Adipocyte (in vitro differentiated cells): ENCODE data around the gene FAM9C.

Experiments
- DNase-seq: peaks from one replicate; pipeline ENCODE4 v3.0.0-alpha.2; 2015; ENCODE audit warnings: low read depth
- H3K27me3 ChIP-seq: replicated peaks from 2 replicates; pipeline ENCODE4 v1.7.0; 2013; ENCODE audit warnings: mild to moderate bottlenecking, low read length, moderate library complexity; ENCODE audit not compliant: control insufficient read depth, insufficient read depth
- H3K36me3 ChIP-seq: 2 replicates; pipeline ENCODE4 v1.7.0; 2013; ENCODE audit warnings: low read length, mild to moderate bottlenecking, moderate library complexity; ENCODE audit not compliant: control insufficient read depth, insufficient read depth, severe bottlenecking
- H3K4me1 ChIP-seq: 2 replicates; pipeline ENCODE4 v1.7.0; 2013; ENCODE audit warnings: mild to moderate bottlenecking, low read length, moderate library complexity; ENCODE audit not compliant: control insufficient read depth, insufficient read depth
- H3K4me3 ChIP-seq: 2 replicates; pipeline ENCODE4 v1.7.0; 2013; ENCODE audit warnings: mild to moderate bottlenecking, low read length, moderate library complexity
- H3K9ac ChIP-seq: 2 replicates; pipeline ENCODE4 v1.7.0; 2013; ENCODE audit warnings: mild to moderate bottlenecking, low read length, moderate library complexity
- H3K9me3 ChIP-seq: 2 replicates; pipeline ENCODE4 v1.7.0; 2013; ENCODE audit warnings: mild to moderate bottlenecking, low read length, moderate library complexity; ENCODE audit not compliant: control insufficient read depth

Gene FAM9C

GRCh38 chrX:13051529-13052172, 7.2 kb upstream of the FAM9C start:
- no peaks in the 10 kb centered on the region for H3K9me3 ChIP-seq
- H3K4me3 ChIP-seq, result no peak overlapping the region
- no peak for DNase-seq
- peaks cover 3% of the 10 kb centered on the region for H3K4me1 ChIP-seq
- no peaks in the 10 kb centered on the region for H3K36me3 ChIP-seq
- H3K9ac ChIP-seq, result no peak overlapping the region
- no peaks in the 10 kb centered on the region for H3K27me3 ChIP-seq

- no peaks in the 10 kb centered on the region for H3K27me3 ChIP-seq
- no peak for DNase-seq
- no peak overlapping the region for H3K9ac ChIP-seq
Measured at GRCh38 chrX:13051167-13051528, 6.7 kb upstream of the FAM9C start.

GRCh38 chrX:13050151-13050550, 5.7 kb upstream of the FAM9C start:
- Histone ChIP-seq H3K36me3 (no peaks in the 10 kb centered on the region), H3K9me3 (no peaks in the 10 kb centered on the region), H3K27me3 (no peaks in the 10 kb centered on the region), H3K4me1 (peaks cover 8% of the 10 kb centered on the region), H3K4me3 (no peak overlapping the region), H3K9ac (no peak overlapping the region)
- no peak for DNase-seq

More at GRCh38 chrX:13051167-13051528, 6.7 kb upstream of the FAM9C start:
- no peaks in the 10 kb centered on the region for H3K36me3 ChIP-seq
- H3K9me3 ChIP-seq, result no peaks in the 10 kb centered on the region
- no peak overlapping the region for H3K4me3 ChIP-seq
- peaks cover 4% of the 10 kb centered on the region for H3K4me1 ChIP-seq

- Histone ChIP-seq H3K36me3 (no peaks in the 10 kb centered on the region), H3K27me3 (no peaks in the 10 kb centered on the region), H3K4me1 (peaks cover 8% of the 10 kb centered on the region), H3K9ac (no peak overlapping the region), H3K4me3 (no peak overlapping the region), H3K9me3 (no peaks in the 10 kb centered on the region)
- DNase-seq, result peak; percentile 36
Measured at GRCh38 chrX:13048280-13048679, 3.9 kb upstream of the FAM9C start.

- Histone ChIP-seq H3K27me3 (no peaks in the 10 kb centered on the region), H3K36me3 (no peaks in the 10 kb centered on the region), H3K4me3 (no peak overlapping the region), H3K9ac (no peak overlapping the region), H3K9me3 (no peaks in the 10 kb centered on the region), H3K4me1 (peaks cover 8% of the 10 kb centered on the region)
- DNase-seq, result no peak
Measured at GRCh38 chrX:13047759-13048158, 3.3 kb upstream of the FAM9C start.

GRCh38 chrX:13046141-13046855, 1.9 kb upstream of the FAM9C start:
- no peak for DNase-seq
- Histone ChIP-seq H3K9me3 (no peaks in the 10 kb centered on the region), H3K9ac (no peak overlapping the region), H3K27me3 (no peaks in the 10 kb centered on the region), H3K4me3 (no peak overlapping the region), H3K36me3 (no peaks in the 10 kb centered on the region), H3K4me1 (peaks cover 8% of the 10 kb centered on the region)

GRCh38 chrX:13043938-13044337, 482 bp downstream of the FAM9C start:
- H3K9me3 ChIP-seq, result no peaks in the 10 kb centered on the region
- peaks cover 8% of the 10 kb centered on the region for H3K4me1 ChIP-seq
- no peak for DNase-seq
- no peak overlapping the region for H3K9ac ChIP-seq
- H3K36me3 ChIP-seq, result no peaks in the 10 kb centered on the region
- H3K27me3 ChIP-seq, result no peaks in the 10 kb centered on the region
- H3K4me3 ChIP-seq, result no peak overlapping the region

GRCh38 chrX:13043138-13043537, 1.3 kb downstream of the FAM9C start:
- no peaks in the 10 kb centered on the region for H3K9me3 ChIP-seq
- H3K4me3 ChIP-seq, result no peak overlapping the region
- H3K9ac ChIP-seq, result no peak overlapping the region
- H3K4me1 ChIP-seq, result peaks cover 8% of the 10 kb centered on the region
- H3K36me3 ChIP-seq, result no peaks in the 10 kb centered on the region
- H3K27me3 ChIP-seq, result no peaks in the 10 kb centered on the region
- no peak for DNase-seq

- Histone ChIP-seq H3K27me3 (no peaks in the 10 kb centered on the region), H3K4me1 (no peaks in the 10 kb centered on the region), H3K9ac (no peak overlapping the region), H3K36me3 (no peaks in the 10 kb centered on the region), H3K9me3 (no peaks in the 10 kb centered on the region), H3K4me3 (no peak overlapping the region)
- DNase-seq, result no peak
Measured at GRCh38 chrX:13036896-13037295, 7.5 kb downstream of the FAM9C start.

GRCh38 chrX:13033193-13033592, 11.2 kb downstream of the FAM9C start:
- H3K4me1 ChIP-seq, result peaks cover 17% of the 10 kb centered on the region
- H3K36me3 ChIP-seq, result no peaks in the 10 kb centered on the region
- no peak overlapping the region for H3K9ac ChIP-seq
- peaks cover 7% of the 10 kb centered on the region for H3K27me3 ChIP-seq
- no peak overlapping the region for H3K4me3 ChIP-seq
- no peaks in the 10 kb centered on the region for H3K9me3 ChIP-seq
- DNase-seq, result no peak

GRCh38 chrX:13029887-13030771, 14.3 kb downstream of the FAM9C start:
- Histone ChIP-seq H3K4me3 (no peak overlapping the region), H3K9me3 (no peaks in the 10 kb centered on the region), H3K9ac (no peak overlapping the region), H3K4me1 (peaks cover 17% of the 10 kb centered on the region), H3K36me3 (no peaks in the 10 kb centered on the region), H3K27me3 (peaks cover 11% of the 10 kb centered on the region)
- DNase-seq, result no peak
